ENCODE data around the gene AIF1L.

Gene AIF1L

GRCh38 chr9:131096269-131097125 is at the start of gene AIF1L:
AIF1L (plus strand) TSS chr9:131096531; CDS start chr9:131096630, 99 bp downstream.
- peak; percentile 64 for DNase-seq (ENCODE audit: low spot score)

- DNase-seq (ENCODE audit: low spot score), result peak; percentile 64
Observed at GRCh38 chr9:131046581-131047202, 49.6 kb upstream of the AIF1L start.

- DNase-seq (ENCODE audit: low spot score), result peak; percentile 19
Observed at GRCh38 chr9:131048332-131048731, 48.0 kb upstream of the AIF1L start.

GRCh38 chr9:131048820-131049219 is 47.5 kb upstream of the AIF1L start:
- no peak for DNase-seq (ENCODE audit: low spot score)

GRCh38 chr9:131049829-131050715 is 46.3 kb upstream of the AIF1L start:
- no peak for DNase-seq (ENCODE audit: low spot score)

- no peak for DNase-seq (ENCODE audit: low spot score)
Observed at GRCh38 chr9:131050831-131051230, 45.5 kb upstream of the AIF1L start.

GRCh38 chr9:131051592-131052517 is 44.5 kb upstream of the AIF1L start:
- DNase-seq (ENCODE audit: low spot score), result peak; percentile 38

- DNase-seq (ENCODE audit: low spot score), result no peak
Observed at GRCh38 chr9:131053896-131054295, 42.4 kb upstream of the AIF1L start.

- no peak for DNase-seq (ENCODE audit: low spot score)
Observed at GRCh38 chr9:131056781-131057506, 39.4 kb upstream of the AIF1L start.

GRCh38 chr9:131060900-131061630 is 35.3 kb upstream of the AIF1L start:
- no peak for DNase-seq (ENCODE audit: low spot score)

- DNase-seq (ENCODE audit: low spot score), result no peak
Observed at GRCh38 chr9:131062969-131063368, 33.4 kb upstream of the AIF1L start.

GRCh38 chr9:131065599-131065998 is 30.7 kb upstream of the AIF1L start:
- no peak for DNase-seq (ENCODE audit: low spot score)

GRCh38 chr9:131067625-131068024 is 28.7 kb upstream of the AIF1L start:
- DNase-seq (ENCODE audit: low spot score), result no peak

GRCh38 chr9:131068076-131068816 is 28.1 kb upstream of the AIF1L start:
- DNase-seq (ENCODE audit: low spot score), result no peak

- DNase-seq (ENCODE audit: low spot score), result no peak
Observed at GRCh38 chr9:131069699-131070098, 26.6 kb upstream of the AIF1L start.

GRCh38 chr9:131072107-131072870 is 24.0 kb upstream of the AIF1L start:
- DNase-seq (ENCODE audit: low spot score), result no peak

- no peak for DNase-seq (ENCODE audit: low spot score)
Observed at GRCh38 chr9:131072871-131073237, 23.5 kb upstream of the AIF1L start.

All from kidney tubule cell (primary cell).